Lower leg skin (tissue), 4 donors: ENCODE data around the gene SEC61B. TPM values are rescaled to one million over a fixed set of nuclear protein-coding genes. Genes with fewer than 3 reads are reported as not detected.
A peak's percentile ranks its signal among the peaks of the same experiment; 100 is the strongest.

Experiments
- DNase-seq, 2 donors: peaks; one replicate each; pipeline ENCODE4 v3.0.0-alpha.2; 2019; ENCODE audit warnings: low spot score in 2 of 2
- H3K4me3 ChIP-seq: fragments of 200-600 bp; sonication (generic); 2 replicates; pipeline ENCODE4 v1.5.1; 2017; ENCODE audit warnings: mild to moderate bottlenecking, low read depth; ENCODE audit not compliant: poor library complexity, severe bottlenecking
- POLR2A ChIP-seq, 2 donors: fragments of 450-650 bp; IDR thresholded peaks; one replicate each; pipeline ENCODE4 v1.6.1; 2016 to 2017; ENCODE audit warnings: antibody characterized with exemption in 2 of 2, mild to moderate bottlenecking in 1 of 2, moderate library complexity in 1 of 2
- WGBS, 2 donors: methylation state at CpG; one replicate each; pipeline ENCODE4 v1.1.5; 2018; 5-methylcytosine and 5-hydroxymethylcytosine counted together
- intact Hi-C: fragments of 100-400 bp; cut with DNase I; formaldehyde crosslinking; loops from one replicate; pipeline ENCODE4 v1.15.0; 2023; ENCODE audit warnings: low total_unique reads
- total RNA-seq, 4 donors: library from RNA; depleted of rRNA; stranded (reverse); fragments of >200 nt; gene quantifications; one replicate each; pipeline ENCODE4 v1.1.0, GENCODE V29; 2016
- TF ChIP-seq, protein P1 (sequence below), 3 donors: fragments of 450-650 bp; IDR thresholded peaks; one replicate each; pipeline ENCODE4 v1.5.1; 2016; ENCODE audit warnings: antibody characterized with exemption in 3 of 3, mild to moderate bottlenecking in 3 of 3, moderate library complexity in 2 of 3

The SEC61B gene
- total RNA-seq, 4 donors from 2014 or later: 58.6 to 82.0 (median 75.4) TPM

DNA sequence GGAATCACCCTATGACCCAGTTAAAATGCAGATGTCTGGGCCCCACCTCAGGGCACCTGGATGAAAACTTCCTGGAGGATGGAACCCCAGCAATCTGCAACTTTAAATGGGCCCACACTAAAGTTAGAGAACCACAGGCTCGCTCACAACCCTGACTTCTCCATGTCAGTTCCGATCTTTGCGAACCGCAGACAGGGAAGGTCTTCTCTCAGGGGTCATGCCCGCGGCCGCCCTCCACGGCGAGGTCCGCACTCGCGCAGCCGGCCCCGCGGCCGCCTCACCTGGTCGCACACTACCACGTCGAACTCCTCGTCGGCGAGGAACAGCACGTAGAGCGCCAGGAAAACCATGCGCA is 839 bp upstream of the SEC61B start:
- peak overlapping the region; percentile 96 for H3K4me3 ChIP-seq
- 0% methylated on average over 25 of the region's 25 CpGs; no CpG with 5 or more reads in 1 of the 2 donors for WGBS, 2 donors
- TF ChIP-seq POLR2A (IDR thresholded peaks at IDR 0.05): no peak
- TF ChIP-seq, protein P1, sequence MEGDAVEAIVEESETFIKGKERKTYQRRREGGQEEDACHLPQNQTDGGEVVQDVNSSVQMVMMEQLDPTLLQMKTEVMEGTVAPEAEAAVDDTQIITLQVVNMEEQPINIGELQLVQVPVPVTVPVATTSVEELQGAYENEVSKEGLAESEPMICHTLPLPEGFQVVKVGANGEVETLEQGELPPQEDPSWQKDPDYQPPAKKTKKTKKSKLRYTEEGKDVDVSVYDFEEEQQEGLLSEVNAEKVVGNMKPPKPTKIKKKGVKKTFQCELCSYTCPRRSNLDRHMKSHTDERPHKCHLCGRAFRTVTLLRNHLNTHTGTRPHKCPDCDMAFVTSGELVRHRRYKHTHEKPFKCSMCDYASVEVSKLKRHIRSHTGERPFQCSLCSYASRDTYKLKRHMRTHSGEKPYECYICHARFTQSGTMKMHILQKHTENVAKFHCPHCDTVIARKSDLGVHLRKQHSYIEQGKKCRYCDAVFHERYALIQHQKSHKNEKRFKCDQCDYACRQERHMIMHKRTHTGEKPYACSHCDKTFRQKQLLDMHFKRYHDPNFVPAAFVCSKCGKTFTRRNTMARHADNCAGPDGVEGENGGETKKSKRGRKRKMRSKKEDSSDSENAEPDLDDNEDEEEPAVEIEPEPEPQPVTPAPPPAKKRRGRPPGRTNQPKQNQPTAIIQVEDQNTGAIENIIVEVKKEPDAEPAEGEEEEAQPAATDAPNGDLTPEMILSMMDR (IDR thresholded peaks at IDR 0.05): no peak
- intact Hi-C loops: no loop called here
- DNase-seq: no peak

DNA sequence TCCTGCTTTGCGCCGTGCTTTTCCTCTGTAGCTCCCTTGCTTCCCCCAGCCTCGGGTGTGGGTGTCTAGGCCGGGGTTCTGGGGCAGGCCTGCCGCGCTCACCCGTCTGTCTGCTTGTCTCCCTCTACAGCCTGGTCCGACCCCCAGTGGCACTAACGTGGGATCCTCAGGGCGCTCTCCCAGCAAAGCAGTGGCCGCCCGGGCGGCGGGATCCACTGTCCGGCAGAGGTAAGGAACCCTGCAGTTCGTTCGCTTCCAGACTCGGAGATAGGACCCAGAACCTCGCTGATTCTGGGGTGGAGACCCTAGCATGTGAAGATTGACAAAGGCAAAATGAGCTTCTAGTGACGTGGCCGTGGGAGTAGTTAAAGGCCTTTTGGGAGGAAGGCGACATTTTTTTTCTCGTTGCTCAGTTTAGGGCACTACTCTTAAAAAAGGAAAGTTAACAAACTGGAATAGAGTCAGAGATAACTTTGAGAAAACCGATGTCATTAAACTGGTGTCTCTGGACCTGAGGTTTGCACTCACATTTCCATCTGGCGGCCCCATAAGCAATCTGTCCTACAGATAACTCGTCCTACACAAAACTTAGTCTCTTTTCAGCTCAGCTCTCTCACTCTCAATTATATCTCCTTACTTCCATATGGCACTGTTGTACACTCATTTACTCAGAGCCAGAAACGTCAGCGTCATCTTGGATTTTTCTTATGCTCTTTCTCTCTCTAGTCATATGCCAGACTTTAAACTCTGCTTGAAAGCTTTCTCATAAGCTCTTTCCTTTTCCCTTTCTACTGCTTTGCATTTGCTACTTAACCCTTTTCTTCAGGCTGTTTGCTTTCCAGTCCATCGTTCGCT is 561 bp downstream of the SEC61B start:
- H3K4me3 ChIP-seq: peak overlapping the region; percentile 96
- intact Hi-C loops: no loop called here
- 7 to 8% methylated on average over 28 to 30 of the region's 30 CpGs for WGBS, 2 donors

DNA sequence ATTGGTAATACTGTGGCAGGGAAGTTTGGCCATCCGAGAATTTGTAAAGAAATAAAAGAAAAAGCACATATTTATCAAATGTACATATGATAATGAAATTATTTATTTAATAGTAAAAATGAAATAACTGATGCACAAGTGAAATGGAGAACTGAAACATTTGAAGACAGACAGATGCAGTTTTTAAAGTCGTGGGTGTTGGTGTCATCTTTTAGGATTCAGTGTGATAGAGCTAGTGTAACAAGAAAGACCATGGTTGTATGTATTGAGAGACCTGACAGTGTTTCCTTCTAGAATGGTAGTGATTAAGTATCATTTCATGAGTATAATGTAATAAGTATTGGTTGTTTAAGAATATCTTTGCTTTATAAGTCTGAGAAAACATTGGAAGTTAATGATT is 2.4 kb downstream of the SEC61B start:
- intact Hi-C loops: no loop called here
- no peak overlapping the region for H3K4me3 ChIP-seq
- TF ChIP-seq POLR2A (IDR thresholded peaks at IDR 0.05): no peak
- TF ChIP-seq, protein P1 (IDR thresholded peaks at IDR 0.05): no peak
- DNase-seq: no peak
- 89 to 94% methylated on average over 2 of the region's 2 CpGs for WGBS, 2 donors

More for the DNA sequence above, 561 bp downstream of the SEC61B start:
- peak in 1 of 2 donors; percentile 86 for DNase-seq
- TF ChIP-seq, protein P1 (IDR thresholded peaks at IDR 0.05): no peak
- no peak for TF ChIP-seq POLR2A (IDR thresholded peaks at IDR 0.05)

DNA sequence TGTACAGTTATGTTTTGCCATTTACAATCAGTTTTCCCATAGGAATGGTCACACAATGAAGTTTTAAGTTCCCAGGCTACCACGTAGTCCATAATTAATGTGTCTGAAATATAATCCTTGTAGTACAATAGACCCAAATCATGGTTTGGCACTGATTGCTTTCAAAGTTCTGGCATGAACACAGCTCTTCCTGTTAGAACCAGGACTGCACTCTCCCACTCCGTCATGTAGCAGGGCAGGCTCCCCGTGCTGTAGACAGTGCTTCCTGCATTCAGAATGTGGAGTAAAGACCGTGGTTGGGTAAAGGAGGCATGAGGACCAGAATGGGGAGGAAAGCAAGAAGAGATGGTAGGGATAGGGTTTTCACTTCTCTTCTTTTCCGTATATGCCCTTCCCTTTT is 4.0 kb downstream of the SEC61B start:
- no peak for DNase-seq
- H3K4me3 ChIP-seq: no peak overlapping the region
- TF ChIP-seq, protein P1 (IDR thresholded peaks at IDR 0.05): no peak
- TF ChIP-seq POLR2A (IDR thresholded peaks at IDR 0.05): no peak
- WGBS, 2 donors: 52 to 56% methylated on average over 5 of the region's 5 CpGs
- intact Hi-C loops: no loop called here

DNA sequence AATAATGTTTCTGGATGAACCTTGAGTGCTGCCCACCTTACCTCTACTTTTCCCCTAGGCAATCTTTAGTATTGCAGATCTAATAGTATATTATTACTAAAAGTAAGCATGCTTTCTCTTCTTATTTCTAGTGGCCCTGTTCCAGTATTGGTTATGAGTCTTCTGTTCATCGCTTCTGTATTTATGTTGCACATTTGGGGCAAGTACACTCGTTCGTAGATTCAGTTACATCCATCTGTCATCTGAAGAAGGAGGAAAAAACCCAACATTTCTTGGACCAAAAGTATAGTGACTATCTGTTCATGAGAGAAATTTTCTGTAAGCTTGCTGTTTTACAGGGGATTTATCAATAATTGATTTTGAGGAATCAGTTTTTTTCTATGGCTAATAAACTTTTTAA is 8.1 kb downstream of the SEC61B start:
- TF ChIP-seq, protein P1 (IDR thresholded peaks at IDR 0.05): no peak
- no peak for TF ChIP-seq POLR2A (IDR thresholded peaks at IDR 0.05)
- 88 to 93% methylated on average over 3 of the region's 3 CpGs for WGBS, 2 donors
- intact Hi-C loops: no loop called here
- no peak overlapping the region for H3K4me3 ChIP-seq
- no peak for DNase-seq
